H1 (cell line): ENCODE measurements around the gene SMG7. TPM values are rescaled to one million over a fixed set of nuclear protein-coding genes. Genes with fewer than 3 reads are reported as not detected.

Experiments used
- ATF2 ChIP-seq: IDR thresholded peaks from 2 replicates; pipeline ENCODE4 v1.6.1; 2012; ENCODE audit warnings: low read length, inconsistent platforms
- TAF7 ChIP-seq: optimal IDR thresholded peaks from 2 replicates; pipeline ENCODE3; 2011; ENCODE audit warnings: low read depth, mild to moderate bottlenecking, inconsistent platforms, low read length, moderate library complexity, borderline replicate concordance
- polyA plus RNA-seq, 7 experiments: library from polyadenylated mRNA; depleted of rRNA in 3 of 7; stranded (reverse) in 5 of 7; unstranded in 2 of 7; fragments of >200 nt in 5 of 7; fragments of 200-250 nt in 2 of 7; gene quantifications; 1 replicate in 5 of 7; 2 replicates in 1 of 7; 4 replicates in 1 of 7; pipeline versions ENCODE4 v1.2.1 to v1.2.3, GENCODE V29; 2011 to 2013; ENCODE audit warnings: missing spikeins in 2 of 7, mixed read lengths in 2 of 7
- total RNA-seq: library from RNA; stranded (reverse); fragmentation: NEBNext Ultra II Directional; extraction: Animal tissue kit (Norgen Biotek cat#: 25700); gene quantifications from 2 replicates; pipeline ENCODE4 v1.2.1, GENCODE V29; 2021

SMG7 gene
- total and polyA plus RNA-seq, 2 of the 8 experiments (the other 6 are each of a cell fraction or from before 2014, with no cell fraction given): 39.3 to 65.6 TPM

DNA sequence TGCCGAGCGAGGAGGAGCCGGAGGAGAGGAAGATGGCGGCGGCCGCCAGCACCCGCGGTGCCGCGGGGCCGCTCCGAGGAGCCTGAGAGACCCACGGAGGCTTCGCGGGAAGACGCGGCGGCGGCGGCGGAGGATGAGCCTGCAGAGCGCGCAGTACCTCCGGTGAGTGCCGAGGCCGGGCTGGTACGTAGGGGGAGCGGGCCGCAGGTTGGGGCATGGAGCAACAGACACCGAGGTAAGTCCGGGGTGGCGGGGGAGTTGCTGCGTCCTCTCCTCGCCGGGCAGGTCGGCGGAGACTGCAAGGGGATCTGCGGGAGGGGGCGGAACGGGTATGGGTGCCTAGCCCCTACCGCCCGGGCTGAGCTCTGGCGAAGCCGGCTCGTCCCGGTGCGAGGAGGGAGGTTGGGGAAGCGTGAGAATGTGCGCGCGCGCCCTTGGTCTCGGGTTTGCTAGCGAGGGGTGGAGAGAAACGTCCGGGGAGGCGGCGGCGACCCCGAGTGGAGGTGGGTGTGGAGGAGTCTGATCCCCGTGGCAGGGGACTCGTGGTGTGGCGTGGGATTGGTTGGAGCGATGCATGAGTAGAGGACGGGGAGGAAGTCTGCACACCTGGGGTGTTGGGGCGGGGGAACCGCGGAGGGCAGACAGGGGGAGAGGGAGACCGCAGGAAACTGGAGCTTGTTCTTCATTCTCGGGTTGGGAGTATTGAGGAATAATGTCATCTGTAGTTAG is at the start of gene SMG7 (continued):
- TF ChIP-seq ATF2: no peak
- TF ChIP-seq TAF7: no peak
